ENCODE results near the gene MND1.
A peak's percentile ranks its signal among the peaks of the same experiment; 100 is the strongest.
"Not testable (repeated sequence)": the region's sequence is repeated elsewhere in the genome, so short reads cannot be mapped to it uniquely, and the experiment has no call there.

Gene MND1

GRCh38 chr4:153403726-153404125 is 59.2 kb downstream of the MND1 start:
- peaks cover 3% of the 10 kb centered on the region for H3K4me1 Mint-ChIP-seq
- no peak for ATAC-seq
- no peaks in the 10 kb centered on the region for H3K27me3 Mint-ChIP-seq
- H3K36me3 Mint-ChIP-seq (ENCODE audit: low read depth), result peaks cover 35% of the 10 kb centered on the region
- H3K4me3 Mint-ChIP-seq, result no peak overlapping the region
- no peak overlapping the region for H3K27ac Mint-ChIP-seq
- DNase-seq, result no peak
- H3K9me3 Mint-ChIP-seq, result no peaks in the 10 kb centered on the region

GRCh38 chr4:153407906-153408305 is 63.4 kb downstream of the MND1 start:
- peaks cover 36% of the 10 kb centered on the region for H3K36me3 Mint-ChIP-seq (ENCODE audit: low read depth)
- H3K9me3 Mint-ChIP-seq, result no peaks in the 10 kb centered on the region
- ATAC-seq, result no peak
- H3K27ac Mint-ChIP-seq, result no peak overlapping the region
- H3K4me1 Mint-ChIP-seq, result peaks cover 4% of the 10 kb centered on the region
- no peaks in the 10 kb centered on the region for H3K27me3 Mint-ChIP-seq
- no peak overlapping the region for H3K4me3 Mint-ChIP-seq
- no peak for DNase-seq

GRCh38 chr4:153408932-153409331 is 64.4 kb downstream of the MND1 start:
- Mint-ChIP-seq H3K4me3 (no peak overlapping the region), H3K9me3 (no peaks in the 10 kb centered on the region)
- ATAC-seq, result no peak

GRCh38 chr4:153409412-153409811 is 64.9 kb downstream of the MND1 start:
- Mint-ChIP-seq H3K4me1 (peaks cover 4% of the 10 kb centered on the region), H3K27me3 (no peaks in the 10 kb centered on the region), H3K27ac (no peak overlapping the region), H3K36me3 (ENCODE audit: low read depth) (peaks cover 33% of the 10 kb centered on the region), H3K4me3 (no peak overlapping the region), H3K9me3 (no peaks in the 10 kb centered on the region)
- no peak for DNase-seq
- no peak for ATAC-seq

More at GRCh38 chr4:153408932-153409331, 64.4 kb downstream of the MND1 start:
- peaks cover 4% of the 10 kb centered on the region for H3K4me1 Mint-ChIP-seq
- peaks cover 33% of the 10 kb centered on the region for H3K36me3 Mint-ChIP-seq (ENCODE audit: low read depth)
- no peak for DNase-seq
- H3K27ac Mint-ChIP-seq, result no peak overlapping the region
- H3K27me3 Mint-ChIP-seq, result no peaks in the 10 kb centered on the region

- Mint-ChIP-seq H3K36me3 (ENCODE audit: low read depth) (peaks cover 28% of the 10 kb centered on the region), H3K4me1 (peaks cover 4% of the 10 kb centered on the region), H3K27me3 (no peaks in the 10 kb centered on the region), H3K27ac (no peak overlapping the region), H3K9me3 (no peaks in the 10 kb centered on the region), H3K4me3 (no peak overlapping the region)
- no peak for DNase-seq
- no peak for ATAC-seq
These were observed 65.5 kb downstream of the MND1 start for GRCh38 chr4:153409924-153410501.

- no peak for DNase-seq
- Mint-ChIP-seq H3K27me3 (no peaks in the 10 kb centered on the region), H3K36me3 (ENCODE audit: low read depth) (peaks cover 9% of the 10 kb centered on the region), H3K4me1 (peaks cover 7% of the 10 kb centered on the region), H3K4me3 (no peak overlapping the region), H3K27ac (no peak overlapping the region), H3K9me3 (no peaks in the 10 kb centered on the region)
- no peak for ATAC-seq
These were observed 69.4 kb downstream of the MND1 start for GRCh38 chr4:153413842-153414241.

- not testable (repeated sequence) for H3K27ac Mint-ChIP-seq; H3K36me3 Mint-ChIP-seq (ENCODE audit: low read depth); H3K4me1 Mint-ChIP-seq; ATAC-seq; H3K9me3 Mint-ChIP-seq; DNase-seq; H3K4me3 Mint-ChIP-seq; H3K27me3 Mint-ChIP-seq
These were observed 72.0 kb downstream of the MND1 start for GRCh38 chr4:153416456-153416855.

GRCh38 chr4:153418121-153418520 is 73.6 kb downstream of the MND1 start:
- Mint-ChIP-seq H3K4me1 (peaks cover 20% of the 10 kb centered on the region), H3K36me3 (ENCODE audit: low read depth) (peaks cover 3% of the 10 kb centered on the region), H3K27me3 (no peaks in the 10 kb centered on the region), H3K9me3 (no peaks in the 10 kb centered on the region), H3K4me3 (no peak overlapping the region), H3K27ac (no peak overlapping the region)
- no peak for ATAC-seq
- DNase-seq, result no peak

- peaks cover 3% of the 10 kb centered on the region for H3K36me3 Mint-ChIP-seq (ENCODE audit: low read depth)
- H3K27ac Mint-ChIP-seq, result no peak overlapping the region
- H3K9me3 Mint-ChIP-seq, result no peaks in the 10 kb centered on the region
- H3K4me1 Mint-ChIP-seq, result peaks cover 20% of the 10 kb centered on the region
- no peaks in the 10 kb centered on the region for H3K27me3 Mint-ChIP-seq
- no peak overlapping the region for H3K4me3 Mint-ChIP-seq
- DNase-seq, result no peak
- no peak for ATAC-seq
These were observed 74.1 kb downstream of the MND1 start for GRCh38 chr4:153418558-153418957.

GRCh38 chr4:153419029-153419428 is 74.5 kb downstream of the MND1 start:
- Mint-ChIP-seq H3K4me3 (no peak overlapping the region), H3K9me3 (no peaks in the 10 kb centered on the region), H3K36me3 (ENCODE audit: low read depth) (peaks cover 3% of the 10 kb centered on the region), H3K27me3 (no peaks in the 10 kb centered on the region), H3K27ac (no peak overlapping the region), H3K4me1 (peaks cover 20% of the 10 kb centered on the region)
- no peak for ATAC-seq
- no peak for DNase-seq

- no peak overlapping the region for H3K27ac Mint-ChIP-seq
- DNase-seq, result no peak
- H3K4me1 Mint-ChIP-seq, result peaks cover 20% of the 10 kb centered on the region
- peak; percentile 7 for ATAC-seq
- no peak overlapping the region for H3K4me3 Mint-ChIP-seq
- H3K9me3 Mint-ChIP-seq, result no peaks in the 10 kb centered on the region
- peaks cover 3% of the 10 kb centered on the region for H3K36me3 Mint-ChIP-seq (ENCODE audit: low read depth)
- no peaks in the 10 kb centered on the region for H3K27me3 Mint-ChIP-seq
These were observed 75.3 kb downstream of the MND1 start for GRCh38 chr4:153419673-153420278.

GRCh38 chr4:153420361-153420760 is 75.9 kb downstream of the MND1 start:
- peaks cover 20% of the 10 kb centered on the region for H3K4me1 Mint-ChIP-seq
- no peaks in the 10 kb centered on the region for H3K27me3 Mint-ChIP-seq
- no peaks in the 10 kb centered on the region for H3K9me3 Mint-ChIP-seq
- DNase-seq (no peak), ATAC-seq (no peak)
- H3K27ac Mint-ChIP-seq, result no peak overlapping the region
- peaks cover 3% of the 10 kb centered on the region for H3K36me3 Mint-ChIP-seq (ENCODE audit: low read depth)
- H3K4me3 Mint-ChIP-seq, result no peak overlapping the region

- no peaks in the 10 kb centered on the region for H3K9me3 Mint-ChIP-seq
- H3K4me3 Mint-ChIP-seq, result no peak overlapping the region
- H3K27me3 Mint-ChIP-seq, result no peaks in the 10 kb centered on the region
- peak; percentile 78 for ATAC-seq
- H3K36me3 Mint-ChIP-seq (ENCODE audit: low read depth), result no peaks in the 10 kb centered on the region
- DNase-seq, result no peak
- peaks cover 30% of the 10 kb centered on the region for H3K4me1 Mint-ChIP-seq
- no peak overlapping the region for H3K27ac Mint-ChIP-seq
These were observed 77.5 kb downstream of the MND1 start for GRCh38 chr4:153421941-153422340.

GRCh38 chr4:153426207-153426885 is 81.9 kb downstream of the MND1 start:
- Mint-ChIP-seq H3K9me3 (no peaks in the 10 kb centered on the region), H3K27me3 (no peaks in the 10 kb centered on the region), H3K4me3 (no peak overlapping the region), H3K4me1 (peaks cover 56% of the 10 kb centered on the region), H3K36me3 (ENCODE audit: low read depth) (no peaks in the 10 kb centered on the region), H3K27ac (no peak overlapping the region)
- DNase-seq, result no peak
- ATAC-seq, result peak; percentile 35

- Mint-ChIP-seq H3K4me1 (peaks cover 53% of the 10 kb centered on the region), H3K36me3 (ENCODE audit: low read depth) (no peaks in the 10 kb centered on the region), H3K9me3 (no peaks in the 10 kb centered on the region), H3K27me3 (no peaks in the 10 kb centered on the region), H3K27ac (no peak overlapping the region), H3K4me3 (no peak overlapping the region)
- DNase-seq, result no peak
- ATAC-seq, result no peak
These were observed 83.0 kb downstream of the MND1 start for GRCh38 chr4:153427363-153428071.
